HG02973 (cell line): ENCODE measurements around the gene ATP2A1.
A peak's percentile ranks its signal among the peaks of the same experiment; 100 is the strongest.
"Not testable (repeated sequence)": the region's sequence is repeated elsewhere in the genome, so short reads cannot be mapped to it uniquely, and the experiment has no call there.

Experiments used
- ATAC-seq: cut with Tn5 transposase; IDR thresholded peaks from one replicate; pipeline ENCODE4 v1.9.1; 2021; ENCODE audit warnings: moderate library complexity; ENCODE audit not compliant: unreplicated experiment

Gene ATP2A1

GRCh38 chr16:28932339-28933141 lies 54.3 kb downstream of the ATP2A1 start:
- no peak for ATAC-seq

GRCh38 chr16:28933171-28933570 lies 54.9 kb downstream of the ATP2A1 start:
- ATAC-seq, result no peak

GRCh38 chr16:28935346-28935745 lies 57.1 kb downstream of the ATP2A1 start:
- ATAC-seq, result no peak

- peak; percentile 51 for ATAC-seq
Measured at GRCh38 chr16:28935924-28936783, 57.9 kb downstream of the ATP2A1 start.

- ATAC-seq, result no peak
Measured at GRCh38 chr16:28936784-28937155, 58.5 kb downstream of the ATP2A1 start.

GRCh38 chr16:28937222-28937876 lies 59.1 kb downstream of the ATP2A1 start:
- no peak for ATAC-seq

- ATAC-seq, result no peak
Measured at GRCh38 chr16:28938721-28939120, 60.4 kb downstream of the ATP2A1 start.

GRCh38 chr16:28939825-28940224 lies 61.5 kb downstream of the ATP2A1 start:
- not testable (repeated sequence) for ATAC-seq

GRCh38 chr16:28943281-28943680 lies 65.0 kb downstream of the ATP2A1 start:
- ATAC-seq, result no peak

- ATAC-seq, result no peak
Measured at GRCh38 chr16:28946681-28947080, 68.4 kb downstream of the ATP2A1 start.

GRCh38 chr16:28950648-28951409 lies 72.5 kb downstream of the ATP2A1 start, which contains the start of gene NFATC2IP:
Gene NFATC2IP (plus strand): TSS chr16:28950937. CDS start chr16:28951012, 75 bp downstream.
- peak; percentile 92 for ATAC-seq

GRCh38 chr16:28951410-28951943 lies 73.2 kb downstream of the ATP2A1 start:
- ATAC-seq, result no peak
